CD8-positive, alpha-beta memory T cell (primary cell): ENCODE data around the gene ARHGEF7. TPM values are rescaled to one million over a fixed set of nuclear protein-coding genes. Genes with fewer than 3 reads are reported as not detected.
A peak's percentile ranks its signal among the peaks of the same experiment; 100 is the strongest.

Experiments used
- CTCF ChIA-PET: fragments of 350-600 bp; sonication (Branson Sonifier 250); formaldehyde crosslinking; loops from one replicate; lab custom pipeline; 2021; ENCODE audit warnings: antibody characterized with exemption; lab: Charles Lee
- POLR2A ChIA-PET: fragments of 350-600 bp; sonication (Branson Sonifier 250); formaldehyde crosslinking; loops from one replicate; lab custom pipeline; 2021; ENCODE audit warnings: antibody characterized with exemption; lab: Charles Lee
- DNase-seq, 5 donors: peaks; one replicate each; pipeline versions ENCODE4 v3.0.0 to v3.0.0-alpha.2; 2020 to 2022; ENCODE audit warnings: mixed read lengths in 1 of 5
- H3K27ac ChIP-seq: one replicate; pipeline ENCODE4 v1.7.0; 2013; ENCODE audit warnings: low read depth, mild to moderate bottlenecking, low read length, moderate library complexity
- H3K27me3 ChIP-seq: 2 replicates; pipeline ENCODE4 v1.7.0; 2013; ENCODE audit warnings: low read length, mild to moderate bottlenecking; ENCODE audit not compliant: insufficient read depth, poor library complexity, severe bottlenecking
- H3K36me3 ChIP-seq: 2 replicates; pipeline ENCODE4 v1.7.0; 2013; ENCODE audit warnings: mild to moderate bottlenecking, low read length, moderate library complexity; ENCODE audit not compliant: insufficient read depth
- H3K4me1 ChIP-seq: 2 replicates; pipeline ENCODE4 v1.7.0; 2013; ENCODE audit warnings: mild to moderate bottlenecking, low read length, moderate library complexity; ENCODE audit not compliant: insufficient read depth
- H3K4me3 ChIP-seq: 2 replicates; pipeline ENCODE4 v1.7.0; 2013; ENCODE audit warnings: mild to moderate bottlenecking, low read length
- H3K9me3 ChIP-seq: 2 replicates; pipeline ENCODE4 v1.7.0; 2013; ENCODE audit warnings: mild to moderate bottlenecking, low read length
- H3K27ac Mint-ChIP-seq, 8 donors: one replicate each; pipeline ENCODE4 v1.8.0; 2020 to 2021; ENCODE audit warnings: mixed read lengths in 8 of 8, mild to moderate bottlenecking in 6 of 8, inconsistent platforms in 3 of 8, moderate library complexity in 3 of 8
- H3K27me3 Mint-ChIP-seq, 2 donors: one replicate each; pipeline ENCODE4 v1.8.0; 2020 to 2021; ENCODE audit warnings: mixed read lengths in 2 of 2, mild to moderate bottlenecking in 1 of 2, moderate library complexity in 1 of 2
- H3K36me3 Mint-ChIP-seq, 3 donors: one replicate each; pipeline ENCODE4 v1.8.0; 2020 to 2021; ENCODE audit warnings: mixed read lengths in 3 of 3, inconsistent platforms in 1 of 3, mild to moderate bottlenecking in 1 of 3
- H3K4me1 Mint-ChIP-seq, 3 donors: one replicate each; pipeline ENCODE4 v1.8.0; 2020 to 2021; ENCODE audit warnings: mixed read lengths in 3 of 3, inconsistent platforms in 1 of 3, mild to moderate bottlenecking in 1 of 3
- H3K4me3 Mint-ChIP-seq, 7 donors: one replicate each; pipeline ENCODE4 v1.8.0; 2020 to 2021; ENCODE audit warnings: mixed read lengths in 7 of 7, mild to moderate bottlenecking in 6 of 7, moderate library complexity in 4 of 7, inconsistent platforms in 2 of 7
- H3K9me3 Mint-ChIP-seq, 5 donors: one replicate each; pipeline ENCODE4 v1.8.0; 2020 to 2022; ENCODE audit warnings: mixed read lengths in 5 of 5, mild to moderate bottlenecking in 3 of 5, moderate library complexity in 2 of 5, inconsistent platforms in 1 of 5
- polyA plus RNA-seq: library from polyadenylated mRNA; unstranded; fragments of 300-500 nt; fragmentation: Illumina TruSeq; gene quantifications from one replicate; pipeline ENCODE4 v1.2.3, GENCODE V29; 2021
- total RNA-seq, 2 experiments: library from RNA; stranded (reverse); gene quantifications; one replicate each; pipeline ENCODE4 v1.2.3, GENCODE V29; 2021

Gene ARHGEF7
- total and polyA plus RNA-seq, 3 experiments from 2014 or later, result 12.0 to 46.2 (median 45.9) TPM

DNA sequence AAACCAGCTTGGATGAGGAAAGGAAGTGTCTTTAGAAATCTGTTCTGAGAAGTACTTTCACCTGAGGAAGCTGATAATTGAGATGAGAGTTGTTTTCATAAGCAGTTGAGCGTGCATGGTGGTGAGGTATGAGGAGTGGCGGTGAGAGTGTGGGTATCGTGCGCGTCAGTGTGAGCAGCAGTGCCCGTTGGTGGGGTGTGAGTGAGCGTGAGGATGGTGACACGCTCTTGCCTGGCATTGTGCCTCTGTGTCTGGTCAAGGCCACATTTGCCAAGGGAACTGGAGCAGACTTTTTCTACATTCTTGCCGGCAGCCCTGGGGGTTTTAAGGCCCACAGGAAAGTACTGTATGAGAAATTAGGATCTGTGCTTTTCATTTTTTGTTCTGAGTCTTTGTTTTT is 168.9 kb downstream of the ARHGEF7 start:
- H3K4me1 ChIP-seq, result no peaks in the 10 kb centered on the region
- no peak overlapping the region for H3K4me3 ChIP-seq
- Mint-ChIP-seq H3K27ac (peak overlapping the region in 1 of 8 donors; percentile 18), H3K4me1 (no peaks in the 10 kb centered on the region), H3K36me3 (peaks cover 15 to 94% (median 38%) of the 10 kb centered on the region in 3 donors), H3K27me3 (no peaks in the 10 kb centered on the region), H3K4me3 (no peak overlapping the region), H3K9me3 (no peaks in the 10 kb centered on the region)
- no peaks in the 10 kb centered on the region for H3K9me3 ChIP-seq
- no peak for DNase-seq
- CTCF ChIA-PET, result no interaction called here
- no peaks in the 10 kb centered on the region for H3K27me3 ChIP-seq
- POLR2A ChIA-PET, result no interaction called here
- no peak overlapping the region for H3K27ac ChIP-seq
- H3K36me3 ChIP-seq, result peaks cover 31% of the 10 kb centered on the region

DNA sequence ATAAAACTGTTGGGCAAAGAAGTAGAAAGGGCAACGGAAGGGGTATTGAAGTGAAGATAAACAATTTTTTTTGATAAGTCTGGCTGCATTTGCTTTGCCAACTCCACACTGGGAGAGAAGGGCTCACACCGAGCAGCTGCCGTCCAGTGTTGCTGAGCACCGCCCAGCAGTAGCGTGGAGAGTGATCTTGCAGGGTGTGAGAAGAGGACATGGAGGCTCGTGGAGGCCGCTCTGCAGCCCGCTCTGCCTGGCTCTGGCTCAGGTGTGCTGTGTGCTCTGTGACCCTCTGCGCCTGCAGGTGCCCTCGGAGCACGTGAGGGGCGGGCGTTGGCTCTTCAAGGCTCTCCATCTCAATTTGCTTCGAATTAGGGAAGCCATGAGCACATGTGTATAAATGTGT is 169.5 kb downstream of the ARHGEF7 start:
- no peaks in the 10 kb centered on the region for H3K4me1 Mint-ChIP-seq

GRCh38 chr13:111286162-111286561 is 171.1 kb downstream of the ARHGEF7 start:
- Histone ChIP-seq H3K9me3 (no peaks in the 10 kb centered on the region), H3K27ac (no peak overlapping the region), H3K4me1 (no peaks in the 10 kb centered on the region), H3K36me3 (peaks cover 33% of the 10 kb centered on the region), H3K4me3 (no peak overlapping the region), H3K27me3 (no peaks in the 10 kb centered on the region)
- DNase-seq, result no peak
- H3K4me3 Mint-ChIP-seq, result no peak overlapping the region
- H3K27ac Mint-ChIP-seq, result peak overlapping the region in 1 of 8 donors; percentile 66
- no peaks in the 10 kb centered on the region for H3K4me1 Mint-ChIP-seq
- ChIA-PET POLR2A (no interaction called here), CTCF (no interaction called here)
- H3K36me3 Mint-ChIP-seq, result peaks cover 14 to 92% (median 37%) of the 10 kb centered on the region in 3 donors
- H3K9me3 Mint-ChIP-seq, result no peaks in the 10 kb centered on the region
- no peaks in the 10 kb centered on the region for H3K27me3 Mint-ChIP-seq

More for the DNA sequence above, 169.5 kb downstream of the ARHGEF7 start:
- Mint-ChIP-seq H3K9me3 (no peaks in the 10 kb centered on the region), H3K36me3 (peaks cover 18 to 94% (median 42%) of the 10 kb centered on the region in 3 donors), H3K27me3 (no peaks in the 10 kb centered on the region), H3K4me3 (no peak overlapping the region), H3K27ac (no peak overlapping the region)
- peaks cover 32% of the 10 kb centered on the region for H3K36me3 ChIP-seq
- H3K27ac ChIP-seq, result no peak overlapping the region
- H3K27me3 ChIP-seq, result no peaks in the 10 kb centered on the region
- no peak overlapping the region for H3K4me3 ChIP-seq
- ChIA-PET POLR2A (no interaction called here), CTCF (no interaction called here)
- H3K9me3 ChIP-seq, result no peaks in the 10 kb centered on the region
- no peak for DNase-seq
- H3K4me1 ChIP-seq, result no peaks in the 10 kb centered on the region

- peaks cover 27% of the 10 kb centered on the region for H3K36me3 ChIP-seq
Observed at GRCh38 chr13:111286749-111287148, 171.6 kb downstream of the ARHGEF7 start.

GRCh38 chr13:111287201-111287600 is 172.1 kb downstream of the ARHGEF7 start:
- Mint-ChIP-seq H3K36me3 (peaks cover 17 to 92% (median 38%) of the 10 kb centered on the region in 3 donors), H3K4me3 (no peak overlapping the region), H3K27me3 (no peaks in the 10 kb centered on the region), H3K4me1 (no peaks in the 10 kb centered on the region), H3K9me3 (no peaks in the 10 kb centered on the region), H3K27ac (no peak overlapping the region)
- Histone ChIP-seq H3K4me1 (no peaks in the 10 kb centered on the region), H3K27me3 (no peaks in the 10 kb centered on the region), H3K27ac (no peak overlapping the region), H3K4me3 (no peak overlapping the region), H3K36me3 (peaks cover 28% of the 10 kb centered on the region), H3K9me3 (no peaks in the 10 kb centered on the region)
- DNase-seq, result no peak
- POLR2A ChIA-PET, result no interaction called here
- CTCF ChIA-PET, result no interaction called here

More at GRCh38 chr13:111286749-111287148, 171.6 kb downstream of the ARHGEF7 start:
- Mint-ChIP-seq H3K9me3 (no peaks in the 10 kb centered on the region), H3K27me3 (no peaks in the 10 kb centered on the region), H3K4me1 (no peaks in the 10 kb centered on the region), H3K4me3 (no peak overlapping the region), H3K36me3 (peaks cover 14 to 92% (median 34%) of the 10 kb centered on the region in 3 donors), H3K27ac (peak overlapping the region in 1 of 8 donors; percentile 66)
- H3K9me3 ChIP-seq, result no peaks in the 10 kb centered on the region
- CTCF ChIA-PET, result no interaction called here
- no peak for DNase-seq
- H3K4me1 ChIP-seq, result no peaks in the 10 kb centered on the region
- no peak overlapping the region for H3K27ac ChIP-seq
- H3K4me3 ChIP-seq, result no peak overlapping the region
- no peaks in the 10 kb centered on the region for H3K27me3 ChIP-seq
- POLR2A ChIA-PET, result no interaction called here

GRCh38 chr13:111288276-111288675 is 173.2 kb downstream of the ARHGEF7 start:
- Mint-ChIP-seq H3K4me3 (no peak overlapping the region), H3K27me3 (no peaks in the 10 kb centered on the region), H3K27ac (no peak overlapping the region), H3K4me1 (no peaks in the 10 kb centered on the region), H3K36me3 (peaks cover 21 to 91% (median 39%) of the 10 kb centered on the region in 3 donors), H3K9me3 (no peaks in the 10 kb centered on the region)
- H3K36me3 ChIP-seq, result peaks cover 33% of the 10 kb centered on the region
- no peaks in the 10 kb centered on the region for H3K27me3 ChIP-seq
- CTCF ChIA-PET, result no interaction called here
- no peak overlapping the region for H3K27ac ChIP-seq
- no peaks in the 10 kb centered on the region for H3K4me1 ChIP-seq
- no peak overlapping the region for H3K4me3 ChIP-seq
- DNase-seq, result no peak
- POLR2A ChIA-PET, result no interaction called here
- H3K9me3 ChIP-seq, result no peaks in the 10 kb centered on the region

DNA sequence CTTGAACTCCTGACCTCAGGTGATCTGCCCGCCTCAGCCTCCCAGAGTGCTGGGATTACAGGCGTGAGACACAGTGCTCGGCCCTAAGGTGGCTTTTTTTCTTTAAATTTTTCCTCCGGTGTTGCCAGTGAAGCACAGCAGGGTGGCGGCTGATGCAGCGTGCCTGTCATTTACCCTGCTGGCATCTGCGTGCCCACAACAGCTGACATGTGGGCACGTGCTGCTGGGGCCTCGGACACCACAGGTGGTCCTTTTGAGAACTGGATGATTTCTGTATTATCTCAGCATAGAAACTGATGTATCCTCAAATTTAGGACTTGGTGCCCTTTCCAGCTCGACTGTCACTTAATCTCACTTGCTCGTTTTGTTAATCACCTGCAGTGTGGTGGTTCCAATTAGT is 174.1 kb downstream of the ARHGEF7 start:
- Histone ChIP-seq H3K36me3 (peaks cover 30% of the 10 kb centered on the region), H3K27ac (no peak overlapping the region), H3K27me3 (no peaks in the 10 kb centered on the region), H3K4me3 (no peak overlapping the region), H3K4me1 (no peaks in the 10 kb centered on the region), H3K9me3 (no peaks in the 10 kb centered on the region)
- H3K27ac Mint-ChIP-seq, result no peak overlapping the region
- no peaks in the 10 kb centered on the region for H3K27me3 Mint-ChIP-seq
- ChIA-PET POLR2A (no interaction called here), CTCF (no interaction called here)
- DNase-seq, result no peak
- H3K4me3 Mint-ChIP-seq, result no peak overlapping the region
- peaks cover 2 to 5% (median 3%) of the 10 kb centered on the region in 3 donors for H3K4me1 Mint-ChIP-seq
- no peaks in the 10 kb centered on the region for H3K9me3 Mint-ChIP-seq
- H3K36me3 Mint-ChIP-seq, result peaks cover 13 to 91% (median 42%) of the 10 kb centered on the region in 3 donors

GRCh38 chr13:111291908-111292307 is 176.8 kb downstream of the ARHGEF7 start:
- H3K36me3 Mint-ChIP-seq, result peaks cover 11 to 82% (median 36%) of the 10 kb centered on the region in 3 donors
- no peaks in the 10 kb centered on the region for H3K27me3 Mint-ChIP-seq
- Histone ChIP-seq H3K27ac (no peak overlapping the region), H3K4me1 (no peaks in the 10 kb centered on the region), H3K4me3 (no peak overlapping the region), H3K9me3 (no peaks in the 10 kb centered on the region), H3K36me3 (peaks cover 28% of the 10 kb centered on the region), H3K27me3 (no peaks in the 10 kb centered on the region)
- ChIA-PET CTCF (no interaction called here), POLR2A (no interaction called here)
- DNase-seq, result no peak
- H3K9me3 Mint-ChIP-seq, result no peaks in the 10 kb centered on the region
- H3K27ac Mint-ChIP-seq, result peak overlapping the region in 1 of 8 donors; percentile 62
- H3K4me1 Mint-ChIP-seq, result peaks cover 23 to 29% (median 28%) of the 10 kb centered on the region in 3 donors
- no peak overlapping the region for H3K4me3 Mint-ChIP-seq
